ENCODE results near the gene DUSP1. TPM values are rescaled to one million over a fixed set of nuclear protein-coding genes. Genes with fewer than 3 reads are reported as not detected.
A peak's percentile ranks its signal among the peaks of the same experiment; 100 is the strongest.

The DUSP1 gene
- total and polyA plus RNA-seq, 2 donors (not counting 3 experiments of a cell fraction or from before 2014, with no cell fraction given), result 36.1 to 196 TPM

DNA sequence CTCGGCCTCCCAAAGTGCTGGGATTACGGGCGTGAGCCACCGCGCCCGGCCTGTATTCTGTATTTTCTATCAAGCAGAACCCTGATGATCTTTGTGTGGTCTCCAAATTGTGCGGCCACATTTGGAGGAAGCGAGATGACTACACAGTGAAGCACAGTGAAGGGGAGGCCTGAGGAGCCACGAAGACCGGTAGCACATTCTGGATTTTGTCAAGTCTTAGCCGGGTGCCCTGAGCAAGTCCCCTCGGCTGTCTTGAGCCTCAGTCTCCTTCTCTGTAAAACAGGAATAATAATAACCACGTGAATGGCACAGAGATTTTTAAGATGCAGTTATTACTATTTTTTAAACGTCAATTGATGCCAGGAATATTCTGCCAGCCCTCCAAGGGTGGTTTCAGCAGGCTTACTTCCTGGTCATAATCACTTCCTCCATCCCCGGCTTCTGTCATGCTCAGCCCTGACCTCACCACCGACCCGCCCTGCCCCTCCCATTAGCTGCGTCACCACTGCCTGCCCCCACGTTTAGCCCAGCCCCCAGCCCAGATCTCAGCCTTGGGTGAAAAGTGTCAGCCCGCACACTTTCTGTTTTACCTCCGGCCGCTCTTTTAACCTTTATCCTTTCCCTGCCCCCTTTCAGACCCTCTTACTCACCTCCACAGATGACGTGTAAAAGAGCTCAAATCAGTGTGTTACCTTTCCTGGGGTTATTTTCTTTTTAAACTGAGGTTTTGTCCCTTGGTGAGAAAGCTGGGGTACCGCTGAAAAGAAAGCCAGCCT, 36.1 kb upstream of the DUSP1 start:
- TSS peak; percentile 100 for BruUV-seq (replicated peaks)
- CTCF ChIA-PET, result interaction anchor here (0.8 to 1.3 kb wide), 7 partner anchors 9 to 62 kb away, joined by 3 to 8 read pairs (median 4); no protein-coding TSS in a partner anchor
- DNase-seq (ENCODE audit: low read depth, low spot score) (peak; percentile 86), FAIRE-seq (peak; percentile 99)
- TF ChIP-seq JUN (IDR thresholded peaks at IDR 0.05; ENCODE audit: borderline replicate concordance, insufficient read depth, insufficient read length, low read depth) (peak; percentile 41), MYC (IDR thresholded peaks at IDR 0.05; ENCODE audit: low read depth, low read length) (peak; percentile 59), FOS (IDR thresholded peaks at IDR 0.05; ENCODE audit: borderline replicate concordance, insufficient read depth, low read length) (peak; percentile 58), POLR2AphosphoS5 (IDR thresholded peaks at IDR 0.05; ENCODE audit: insufficient read depth, low read depth, low read length) (no peak), POLR2A (IDR thresholded peaks at IDR 0.05; ENCODE audit: low read depth, low read length) (peak; percentile 68)
- H3K4me1 ChIP-seq (ENCODE audit: control insufficient read depth, extremely low read depth, insufficient read depth, low read length), result peaks cover 15% of the 10 kb centered on the region
- no peaks in the 10 kb centered on the region for H3K79me2 ChIP-seq (ENCODE audit: control insufficient read depth, insufficient read depth, low read length)
- H3K4me2 ChIP-seq (ENCODE audit: insufficient read depth, low read length), result peak overlapping the region; percentile 73
- peak overlapping the region; percentile 95 for H3K27ac ChIP-seq (ENCODE audit: insufficient read depth, low read depth, low read length)
- H3K9me1 ChIP-seq (replicated peaks; ENCODE audit: control insufficient read depth, extremely low read depth, insufficient read depth, low read length), result no peaks in the 10 kb centered on the region
- no peaks in the 10 kb centered on the region for H3K36me3 ChIP-seq (ENCODE audit: control insufficient read depth in 2 of 2, extremely low read depth in 1 of 2, insufficient read depth in 2 of 2, low read length in 2 of 2)
- H3K9ac ChIP-seq (replicated peaks; ENCODE audit: extremely low read depth, insufficient read depth, low read length), result peak overlapping the region; percentile 85
- dilution Hi-C loops (cut with MboI; ENCODE audit: extremely low pct_ligation_motif_present, low sequenced_read_pairs), result no loop called here
- H4K20me1 ChIP-seq (replicated peaks; ENCODE audit: control insufficient read depth, extremely low read depth, insufficient read depth, low read length), result no peaks in the 10 kb centered on the region
- H2AFZ ChIP-seq (ENCODE audit: low read depth, low read length), result peak overlapping the region; percentile 66
- intact Hi-C loops (cut with micrococcal nuclease), result loop anchor here (1.0 kb wide), 4 partner anchors 9 to 124 kb away; no protein-coding TSS in a partner anchor
- H3K9me3 ChIP-seq (replicated peaks; ENCODE audit: control insufficient read depth, insufficient read depth, low read length), result no peaks in the 10 kb centered on the region
- H3K4me3 ChIP-seq (replicated peaks in 1 of 3; ENCODE audit: insufficient read depth in 1 of 3, low read depth in 1 of 3, low read length in 3 of 3), result peak overlapping the region in 1 of 3 experiments; percentile 41
- H3K27me3 ChIP-seq (ENCODE audit: control insufficient read depth in 2 of 2, insufficient read depth in 2 of 2, low read length in 2 of 2), result no peaks in the 10 kb centered on the region
- POLR2A ChIA-PET, result interaction anchor here (0.6 to 1.2 kb wide), 3 partner anchors 11 to 35 kb away, joined by 4 to 6 read pairs (median 5); no protein-coding TSS in a partner anchor

DNA sequence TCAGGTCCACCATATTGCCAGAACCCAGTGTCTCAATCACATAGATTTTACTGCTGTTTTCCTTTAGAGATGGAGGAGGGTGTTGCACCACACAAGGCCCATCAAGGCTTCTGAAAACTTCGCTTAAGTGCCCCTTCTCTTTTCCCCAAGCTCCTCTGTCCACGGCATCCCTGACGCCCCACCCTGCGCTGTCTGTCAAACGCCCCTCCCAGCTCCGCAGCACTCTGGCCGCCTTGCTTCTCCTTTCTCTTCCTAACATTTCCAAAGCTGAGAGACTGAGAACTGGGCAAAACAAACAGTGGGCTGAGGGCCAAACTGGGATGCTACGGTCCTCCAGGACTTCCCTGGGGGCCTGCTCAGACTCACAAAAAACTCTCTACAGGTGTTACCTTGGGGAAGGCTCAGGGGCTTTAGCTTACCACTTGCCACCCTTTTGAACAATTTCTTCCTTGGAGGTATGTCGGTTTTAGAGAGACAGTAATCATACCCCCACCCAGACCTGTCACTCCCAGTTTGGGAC, 34.8 kb upstream of the DUSP1 start:
- Histone ChIP-seq H3K79me2 (ENCODE audit: control insufficient read depth, insufficient read depth, low read length) (no peaks in the 10 kb centered on the region), H3K36me3 (ENCODE audit: control insufficient read depth in 2 of 2, extremely low read depth in 1 of 2, insufficient read depth in 2 of 2, low read length in 2 of 2) (no peaks in the 10 kb centered on the region), H3K4me2 (ENCODE audit: insufficient read depth, low read length) (no peak overlapping the region), H3K4me3 (replicated peaks in 1 of 3; ENCODE audit: insufficient read depth in 1 of 3, low read depth in 1 of 3, low read length in 3 of 3) (no peak overlapping the region), H3K4me1 (ENCODE audit: control insufficient read depth, extremely low read depth, insufficient read depth, low read length) (peaks cover 18% of the 10 kb centered on the region), H3K9me1 (replicated peaks; ENCODE audit: control insufficient read depth, extremely low read depth, insufficient read depth, low read length) (no peaks in the 10 kb centered on the region), H4K20me1 (replicated peaks; ENCODE audit: control insufficient read depth, extremely low read depth, insufficient read depth, low read length) (no peaks in the 10 kb centered on the region), H3K27ac (ENCODE audit: insufficient read depth, low read depth, low read length) (no peak overlapping the region), H3K27me3 (ENCODE audit: control insufficient read depth in 2 of 2, insufficient read depth in 2 of 2, low read length in 2 of 2) (no peaks in the 10 kb centered on the region), H3K9me3 (replicated peaks; ENCODE audit: control insufficient read depth, insufficient read depth, low read length) (no peaks in the 10 kb centered on the region), H2AFZ (ENCODE audit: low read depth, low read length) (no peak overlapping the region), H3K9ac (replicated peaks; ENCODE audit: extremely low read depth, insufficient read depth, low read length) (no peak overlapping the region)
- ChIA-PET POLR2A (no interaction called here), CTCF (no interaction called here)
- intact Hi-C loops (cut with micrococcal nuclease), result no loop called here
- no TSS peak for BruUV-seq (replicated peaks)
- no peak for TF ChIP-seq FOS (IDR thresholded peaks at IDR 0.05; ENCODE audit: borderline replicate concordance, insufficient read depth, low read length)
- no peak for TF ChIP-seq JUN (IDR thresholded peaks at IDR 0.05; ENCODE audit: borderline replicate concordance, insufficient read depth, insufficient read length, low read depth)
- no peak for TF ChIP-seq EZH2 (IDR thresholded peaks at IDR 0.05; ENCODE audit: borderline replicate concordance, low read depth, low read length, severe bottlenecking)
- no peak for TF ChIP-seq POLR2A (IDR thresholded peaks at IDR 0.05; ENCODE audit: low read depth, low read length)
- TF ChIP-seq, protein P1, sequence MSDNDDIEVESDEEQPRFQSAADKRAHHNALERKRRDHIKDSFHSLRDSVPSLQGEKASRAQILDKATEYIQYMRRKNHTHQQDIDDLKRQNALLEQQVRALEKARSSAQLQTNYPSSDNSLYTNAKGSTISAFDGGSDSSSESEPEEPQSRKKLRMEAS (IDR thresholded peaks at IDR 0.05; ENCODE audit: insufficient read depth, insufficient read length), result no peak
- TF ChIP-seq POLR2AphosphoS5 (IDR thresholded peaks at IDR 0.05; ENCODE audit: insufficient read depth, low read depth, low read length), result no peak
- TF ChIP-seq GATA2 (IDR thresholded peaks at IDR 0.05; ENCODE audit: insufficient read depth, insufficient read length, low read depth, low read length), result no peak
- no peak for FAIRE-seq
- dilution Hi-C loops (cut with MboI; ENCODE audit: extremely low pct_ligation_motif_present, low sequenced_read_pairs), result no loop called here
- no peak for DNase-seq (ENCODE audit: low read depth, low spot score)
